GM19043 (cell line): ENCODE data around the gene RMND1.
"Not testable (repeated sequence)": the region's sequence is repeated elsewhere in the genome, so short reads cannot be mapped to it uniquely, and the experiment has no call there.

Experiments used
- ATAC-seq: cut with Tn5 transposase; IDR thresholded peaks from one replicate; pipeline ENCODE4 v1.9.1; 2021; ENCODE audit warnings: low read depth; ENCODE audit not compliant: unreplicated experiment

RMND1 gene

DNA sequence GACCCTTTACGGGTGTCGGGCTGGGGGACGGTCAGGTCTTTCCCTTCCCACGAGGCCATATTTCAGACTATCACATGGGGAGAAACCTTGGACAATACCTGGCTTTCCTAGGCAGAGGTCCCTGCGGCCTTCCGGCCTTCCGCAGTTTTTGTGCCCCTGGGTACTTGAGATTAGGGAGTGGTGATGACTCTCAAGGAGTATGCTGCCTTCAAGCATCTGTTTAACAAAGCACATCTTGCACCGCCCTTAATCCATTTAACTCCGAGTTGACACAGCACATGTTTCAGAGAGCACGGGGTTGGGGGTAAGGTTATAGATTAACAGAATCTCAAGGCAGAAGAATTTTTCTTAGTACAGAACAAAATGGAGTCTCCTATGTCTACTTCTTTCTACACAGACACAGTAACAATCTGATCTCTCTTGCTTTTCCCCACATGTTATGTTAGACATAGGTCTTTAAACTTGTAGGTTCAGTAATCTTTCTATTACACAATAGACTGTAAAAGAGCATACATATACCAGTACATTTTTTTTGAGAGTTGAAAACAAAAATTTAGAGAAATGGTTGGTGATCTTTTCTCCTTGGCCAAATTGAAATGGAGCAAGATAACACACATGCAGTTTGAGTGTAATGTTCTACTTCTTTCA, 3.9 kb upstream of the RMND1 start:
- ATAC-seq = not testable (repeated sequence)

DNA sequence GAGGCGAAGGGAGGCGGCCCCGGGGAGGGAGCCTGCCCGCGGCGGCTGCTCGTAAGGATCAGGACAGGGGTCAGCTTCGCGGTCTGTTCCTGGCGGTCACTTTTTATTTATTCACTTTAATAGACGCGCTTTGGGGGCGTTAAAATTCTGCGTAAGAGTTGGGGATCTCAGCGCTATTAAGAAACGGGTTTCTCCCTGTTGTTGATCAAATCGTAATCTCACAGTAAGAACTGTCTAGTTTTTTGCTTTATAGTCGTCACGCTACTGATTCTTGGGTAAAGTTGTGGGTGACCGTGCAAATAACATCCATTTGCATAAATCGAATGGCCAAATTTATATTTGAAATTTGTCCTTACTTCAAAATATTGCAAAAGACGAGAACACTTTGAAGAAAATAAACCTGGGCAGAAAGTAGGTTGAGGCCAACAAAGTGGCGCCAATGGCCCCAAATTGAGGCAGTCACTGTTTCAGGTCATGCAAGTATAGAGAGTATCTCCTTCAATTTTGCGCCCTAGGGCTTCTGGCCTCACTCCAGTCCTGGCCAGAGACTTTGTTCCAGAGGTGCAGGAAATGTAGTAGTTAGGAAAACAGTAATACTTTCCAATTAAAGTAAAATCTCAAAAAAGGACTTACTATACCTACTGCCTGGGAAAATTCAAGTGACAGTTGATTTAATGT, 963 bp upstream of the RMND1 start:
- ATAC-seq = no peak

GRCh38 chr6:151451417-151451949, 443 bp downstream of the RMND1 start:
- ATAC-seq = no peak

GRCh38 chr6:151450928-151451327, 998 bp downstream of the RMND1 start:
- ATAC-seq = not testable (repeated sequence)

DNA sequence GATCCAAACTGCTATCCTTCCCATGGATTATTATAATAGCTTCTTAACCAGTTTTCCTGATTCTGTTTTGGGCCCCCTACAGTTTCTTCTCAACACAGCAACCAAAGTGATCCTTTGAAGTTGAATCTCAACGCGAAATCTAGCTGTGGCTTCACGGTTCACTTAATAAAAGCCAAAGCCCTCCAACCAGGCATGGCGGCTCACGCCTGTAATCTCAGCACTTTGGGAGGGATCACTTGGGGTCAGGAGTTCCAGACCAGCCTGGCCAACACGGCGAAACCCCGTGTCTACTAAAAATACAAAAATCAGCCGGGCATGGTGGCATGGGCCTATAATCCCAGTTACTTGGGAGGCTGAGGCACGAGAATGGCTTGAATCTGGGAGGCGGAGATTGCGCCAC, 3.3 kb downstream of the RMND1 start:
- ATAC-seq = no peak

DNA sequence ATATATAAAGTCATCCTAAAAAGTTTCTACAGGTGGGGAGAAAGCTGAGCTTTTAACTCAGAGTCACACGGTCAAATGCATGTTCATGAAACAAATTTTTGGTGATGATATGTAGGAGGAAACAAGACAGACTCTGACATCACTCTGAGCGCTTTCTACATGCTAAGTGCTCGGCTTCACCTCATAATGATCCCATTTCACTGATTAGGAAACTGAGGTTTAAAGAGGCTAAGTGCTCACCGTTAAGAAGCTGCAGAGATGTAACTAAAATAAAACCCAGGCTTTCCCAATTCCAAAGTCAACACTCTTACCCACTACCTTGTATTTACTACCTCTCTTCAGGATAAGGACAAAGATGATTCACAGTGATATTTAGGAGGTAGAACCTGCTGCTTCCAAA, 4.7 kb downstream of the RMND1 start:
- ATAC-seq = no peak

DNA sequence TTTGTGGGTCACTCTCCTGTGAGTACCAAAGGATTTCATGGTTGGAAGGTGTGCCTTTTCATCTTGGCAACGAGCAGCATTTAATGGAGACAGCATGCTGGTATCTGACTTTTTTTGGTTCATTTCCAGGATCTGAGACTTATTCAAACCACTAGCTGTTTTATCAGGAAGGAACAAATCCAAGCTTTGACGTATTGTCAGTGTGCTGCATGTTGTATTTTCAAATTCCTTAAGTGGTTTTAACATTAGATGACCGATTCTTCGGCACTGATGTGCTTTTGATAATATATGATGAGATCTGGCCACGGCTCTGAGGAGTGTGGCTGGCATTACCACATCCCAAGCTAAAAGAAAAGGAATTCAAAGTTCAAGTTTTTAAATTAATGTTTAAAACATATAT, 6.4 kb downstream of the RMND1 start:
- no peak for ATAC-seq

DNA sequence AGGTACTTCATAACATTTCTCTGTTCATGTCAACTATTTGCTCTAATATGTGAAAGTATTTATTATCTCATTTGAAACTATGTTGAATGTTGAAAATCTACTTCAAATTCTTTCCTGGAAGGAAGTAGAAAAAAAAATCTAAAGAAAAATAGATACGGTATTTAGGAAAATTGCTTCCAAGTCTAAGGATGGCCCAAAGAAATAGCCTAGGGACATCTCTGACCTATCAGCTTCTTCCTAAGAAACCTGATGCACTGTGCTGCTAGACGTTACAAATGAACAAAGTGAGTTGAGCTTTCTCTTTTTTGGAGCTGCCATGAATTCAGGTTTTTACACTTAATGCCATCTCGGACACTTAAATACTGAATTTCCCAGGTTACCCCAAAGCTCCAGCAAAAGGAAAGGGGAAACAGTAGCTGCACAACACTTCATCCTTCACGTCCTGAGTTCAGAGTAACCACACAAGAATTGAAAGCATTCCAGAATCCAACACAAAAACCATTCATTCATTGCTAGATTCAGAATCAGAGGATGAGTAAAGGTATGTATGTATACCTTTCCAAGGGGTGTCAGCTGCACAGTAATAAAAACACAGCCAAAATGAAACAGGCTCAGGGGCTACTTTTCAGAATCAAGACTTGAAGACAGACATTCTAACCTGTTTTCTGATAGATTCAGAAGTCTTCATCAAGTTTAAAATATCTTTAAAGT, 7.9 kb downstream of the RMND1 start:
- ATAC-seq = no peak

DNA sequence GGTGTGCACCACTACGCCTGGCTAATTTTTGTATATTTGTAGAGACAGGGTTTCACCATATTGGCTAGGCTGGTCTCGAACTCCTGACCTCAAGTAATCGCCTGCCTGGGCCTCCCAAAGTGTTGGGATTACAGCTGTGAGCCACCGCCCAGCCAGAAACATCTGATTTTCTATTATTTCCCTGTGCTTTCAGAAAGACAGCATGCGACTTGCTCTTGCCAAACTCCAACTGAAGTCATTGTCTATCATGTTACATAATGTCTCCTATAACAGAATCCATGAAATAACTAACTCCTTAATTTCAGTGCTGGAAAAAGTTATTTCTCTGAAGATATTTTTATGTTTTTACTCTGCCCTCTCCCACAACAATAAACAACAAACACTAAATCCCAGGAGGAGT, 8.5 kb downstream of the RMND1 start:
- ATAC-seq = no peak

DNA sequence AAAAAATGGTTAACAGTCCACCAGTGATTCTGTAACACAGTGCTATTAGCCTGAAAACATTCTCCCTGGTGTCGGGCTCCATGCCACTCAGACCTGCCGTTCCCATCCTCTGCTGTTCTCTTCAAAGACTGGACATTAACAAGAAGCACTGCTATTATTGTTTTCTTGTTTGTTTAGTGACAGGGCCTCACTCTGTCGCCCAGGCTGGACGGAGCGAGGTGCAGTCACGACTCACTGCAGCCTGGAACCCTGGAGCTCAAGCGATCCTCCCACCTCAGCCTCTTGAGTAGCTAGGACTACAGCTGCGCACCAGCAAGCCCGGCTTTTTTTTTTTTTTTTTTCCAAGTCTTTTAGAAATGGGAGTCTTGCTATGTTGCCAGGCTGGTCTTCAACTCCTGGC, 9.6 kb downstream of the RMND1 start:
- ATAC-seq = no peak

GRCh38 chr6:151441390-151442166, 10.3 kb downstream of the RMND1 start:
- no peak for ATAC-seq

- no peak for ATAC-seq
Observed at GRCh38 chr6:151440930-151441329, 11.0 kb downstream of the RMND1 start.

- no peak for ATAC-seq
Observed at GRCh38 chr6:151440498-151440897, 11.4 kb downstream of the RMND1 start.

GRCh38 chr6:151437401-151437800, 14.5 kb downstream of the RMND1 start:
- ATAC-seq = no peak

DNA sequence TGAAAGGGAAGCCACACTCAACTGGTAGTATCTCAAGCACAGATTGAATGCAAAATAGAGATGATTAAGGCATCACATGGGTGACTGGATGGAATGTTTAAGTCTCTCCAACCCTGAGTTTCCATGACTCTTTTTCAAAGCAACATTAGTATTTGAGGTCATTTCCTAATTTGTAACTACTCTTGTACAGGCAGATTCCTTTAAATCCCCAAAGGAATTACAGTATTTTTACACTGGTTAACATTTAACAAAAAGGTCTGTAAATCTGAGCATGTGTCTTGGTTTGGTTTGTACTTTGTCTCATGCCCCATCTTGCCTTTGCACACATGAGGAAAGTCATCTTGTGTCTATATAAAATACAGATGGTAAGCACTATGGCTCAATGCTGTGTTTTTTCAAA, 15.1 kb downstream of the RMND1 start:
- no peak for ATAC-seq

DNA sequence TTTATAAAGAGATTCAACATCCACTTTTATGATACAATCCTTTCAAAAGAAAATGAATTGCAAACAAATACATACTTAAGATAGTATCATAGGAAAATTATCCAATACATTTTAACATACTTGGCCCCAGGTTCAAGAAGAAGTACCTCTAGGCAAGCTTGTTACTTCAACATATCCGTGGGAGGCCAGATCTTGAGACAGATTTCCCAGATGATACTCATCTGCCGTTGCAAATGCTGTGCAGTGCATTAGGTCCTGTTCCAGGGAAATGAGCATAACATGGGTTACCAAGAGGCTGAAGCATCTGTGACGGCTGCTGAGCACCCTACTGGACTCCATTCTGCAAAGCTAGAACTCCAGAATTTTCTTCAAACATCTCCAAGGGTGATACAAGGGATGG, 15.6 kb downstream of the RMND1 start:
- no peak for ATAC-seq

DNA sequence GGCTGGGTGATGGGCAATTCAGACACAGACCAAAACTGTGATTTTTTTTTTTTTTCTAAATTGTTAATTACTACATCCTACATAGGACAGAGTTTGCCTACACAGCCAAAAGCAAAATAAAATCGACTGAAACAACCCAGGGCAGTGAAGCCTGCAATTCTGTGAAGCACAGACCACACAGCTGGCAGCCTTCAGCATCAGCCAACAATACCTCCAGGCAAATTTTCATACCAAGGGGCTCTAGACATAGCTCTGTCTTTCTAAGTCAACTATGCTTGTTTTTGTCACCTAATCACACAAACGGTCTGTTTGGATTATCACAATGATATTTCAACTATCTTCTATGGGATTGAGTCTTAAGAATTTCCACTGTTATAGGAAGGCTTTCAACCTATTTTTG, 17.6 kb downstream of the RMND1 start:
- ATAC-seq = no peak

DNA sequence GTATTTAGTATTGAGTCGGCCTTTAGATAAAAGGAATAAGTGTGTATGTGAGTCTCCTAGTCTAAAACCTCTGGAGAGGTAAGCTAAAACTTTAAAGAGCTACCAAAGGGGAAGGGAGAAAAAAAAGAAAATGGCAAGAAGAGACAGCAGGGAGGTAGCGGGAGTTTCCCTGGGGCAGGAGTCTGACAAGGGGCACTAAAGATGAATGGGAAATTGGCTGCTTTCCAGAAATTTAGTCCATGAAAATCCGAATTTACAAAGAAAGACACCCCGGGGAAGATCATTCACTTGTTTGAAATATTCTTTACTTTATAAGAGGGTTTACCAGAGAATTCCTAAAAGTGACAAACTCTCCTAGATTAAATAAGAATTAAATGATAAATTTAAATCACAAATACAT, 19.3 kb downstream of the RMND1 start:
- no peak for ATAC-seq

- no peak for ATAC-seq
Observed at GRCh38 chr6:151431337-151431736, 20.6 kb downstream of the RMND1 start.

GRCh38 chr6:151430886-151431285, 21.0 kb downstream of the RMND1 start:
- no peak for ATAC-seq
